Trophoblast cell (in vitro differentiated cells and primary cell): ENCODE results near the gene TTC23L. TPM values are rescaled to one million over a fixed set of nuclear protein-coding genes. Genes with fewer than 3 reads are reported as not detected.
A peak's percentile ranks its signal among the peaks of the same experiment; 100 is the strongest.

Source experiments
- DNase-seq, 2 donors: peaks; one replicate each; pipeline ENCODE4 v3.0.0-alpha.2; 2016
- H2AFZ ChIP-seq: 2 replicates; pipeline ENCODE4 v1.6.1; 2013; ENCODE audit warnings: low read length, moderate library complexity, mild to moderate bottlenecking; ENCODE audit not compliant: insufficient read depth, poor library complexity
- H2AK5ac ChIP-seq: 2 replicates; pipeline ENCODE4 v1.6.1; 2013; ENCODE audit warnings: mild to moderate bottlenecking, low read length
- H2BK120ac ChIP-seq: 2 replicates; pipeline ENCODE4 v1.6.1; 2013; ENCODE audit warnings: low read length, mild to moderate bottlenecking, moderate library complexity; ENCODE audit not compliant: insufficient read depth, poor library complexity
- H2BK12ac ChIP-seq: 2 replicates; pipeline ENCODE4 v1.6.1; 2013; ENCODE audit warnings: mild to moderate bottlenecking, low read length, moderate library complexity
- H2BK5ac ChIP-seq: 2 replicates; pipeline ENCODE4 v1.6.1; 2013; ENCODE audit warnings: low read length, low read depth, moderate library complexity, mild to moderate bottlenecking; ENCODE audit not compliant: poor library complexity
- H3K14ac ChIP-seq: 2 replicates; pipeline ENCODE4 v1.6.1; 2013; ENCODE audit warnings: mild to moderate bottlenecking, low read length
- H3K18ac ChIP-seq: 2 replicates; pipeline ENCODE4 v1.6.1; 2013; ENCODE audit warnings: mild to moderate bottlenecking, low read length
- H3K23ac ChIP-seq: 2 replicates; pipeline ENCODE4 v1.6.1; 2013; ENCODE audit warnings: low read length
- H3K27ac ChIP-seq: 2 replicates; pipeline ENCODE4 v1.5.1; 2013; ENCODE audit warnings: low read depth, mild to moderate bottlenecking, inconsistent platforms, low read length, moderate library complexity
- H3K27me3 ChIP-seq: 2 replicates; pipeline ENCODE4 v1.6.1; 2013; ENCODE audit warnings: inconsistent platforms, mild to moderate bottlenecking, low read length, moderate library complexity; ENCODE audit not compliant: insufficient read depth
- H3K36me3 ChIP-seq, 2 experiments: 1 replicate in 1 of 2; 2 replicates in 1 of 2; pipeline ENCODE4 v1.6.1; 2013; ENCODE audit warnings: low read length in 2 of 2, mild to moderate bottlenecking in 2 of 2, moderate library complexity in 1 of 2; ENCODE audit not compliant: insufficient read depth in 2 of 2, control insufficient read depth in 1 of 2
- H3K4ac ChIP-seq: 2 replicates; pipeline ENCODE4 v1.6.1; 2013; ENCODE audit warnings: low read depth, mild to moderate bottlenecking, low read length, moderate library complexity
- H3K4me1 ChIP-seq, 2 experiments: 1 replicate in 1 of 2; 2 replicates in 1 of 2; pipeline ENCODE4 v1.6.1; 2013; ENCODE audit warnings: low read length in 2 of 2, mild to moderate bottlenecking in 2 of 2, moderate library complexity in 1 of 2; ENCODE audit not compliant: insufficient read depth in 2 of 2, control insufficient read depth in 1 of 2
- H3K4me2 ChIP-seq: 2 replicates; pipeline ENCODE4 v1.6.1; 2013; ENCODE audit warnings: inconsistent platforms, mild to moderate bottlenecking, low read length, moderate library complexity
- H3K4me3 ChIP-seq: 2 replicates; pipeline ENCODE4 v1.5.1; 2013; ENCODE audit warnings: mild to moderate bottlenecking, low read depth, low read length, inconsistent platforms
- H3K79me1 ChIP-seq: one replicate; pipeline ENCODE4 v1.6.1; 2013; ENCODE audit warnings: low read length
- H3K79me2 ChIP-seq: 2 replicates; pipeline ENCODE4 v1.6.1; 2013; ENCODE audit warnings: low read length, mild to moderate bottlenecking; ENCODE audit not compliant: control insufficient read depth, insufficient read depth, poor library complexity
- H3K9ac ChIP-seq: 2 replicates; pipeline ENCODE4 v1.6.1; 2013; ENCODE audit warnings: mild to moderate bottlenecking, low read length
- H3K9me3 ChIP-seq: 2 replicates; pipeline ENCODE4 v1.6.1; 2013; ENCODE audit warnings: low read depth, mild to moderate bottlenecking, control low read depth, inconsistent platforms, low read length; ENCODE audit not compliant: insufficient read depth
- H4K12ac ChIP-seq: 2 replicates; pipeline ENCODE4 v1.6.1; 2013; ENCODE audit warnings: low read depth, mild to moderate bottlenecking, low read length, moderate library complexity
- H4K8ac ChIP-seq: 2 replicates; pipeline ENCODE4 v1.6.1; 2013; ENCODE audit warnings: low read depth, mild to moderate bottlenecking, low read length, moderate library complexity
- H4K91ac ChIP-seq: one replicate; pipeline ENCODE4 v1.6.1; 2013; ENCODE audit warnings: low read depth, mild to moderate bottlenecking, low read length, moderate library complexity
- WGBS: extraction: QIAGEN DNeasy Blood & Tissue Kit; methylation state at CpG from one replicate; pipeline ENCODE4 v1.1.7; 2013; ENCODE audit warnings: missing lambda C conversion rate; ENCODE audit not compliant: insufficient read length, insufficient coverage; ENCODE audit errors: extremely low coverage; 5-methylcytosine and 5-hydroxymethylcytosine counted together
- polyA plus RNA-seq: library from polyadenylated mRNA; stranded (reverse); fragments of 200-250 nt; gene quantifications from 2 replicates; pipeline ENCODE4 v1.2.3, GENCODE V29; 2013

The TTC23L gene
- polyA plus RNA-seq: 0.39 and 0.51 TPM in 2 replicates

- no peak within 1 kb of the TSS for H2AK5ac ChIP-seq
- no peak within 1 kb of the TSS for H2BK12ac ChIP-seq
- H3K4me2 ChIP-seq: peak within 1 kb of the TSS; percentile 81
- peaks cover 6% of the 10 kb centered on the region for H3K79me1 ChIP-seq
- H4K8ac ChIP-seq: peak within 1 kb of the TSS; percentile 24
- H3K14ac ChIP-seq: no peak within 1 kb of the TSS
- no peaks in the 10 kb centered on the region for H3K27me3 ChIP-seq
- no peak within 1 kb of the TSS for H3K4ac ChIP-seq
- peaks cover 1% of the 10 kb centered on the region for H3K79me2 ChIP-seq
- no CpG with 5 or more reads among the region's 73 CpGs for WGBS
- peak within 1 kb of the TSS; percentile 74 for H2AFZ ChIP-seq
- peak within 1 kb of the TSS; percentile 2 for H2BK120ac ChIP-seq
- H3K23ac ChIP-seq: no peak within 1 kb of the TSS
- H4K91ac ChIP-seq: peak within 1 kb of the TSS; percentile 53
- peaks cover 6% of the 10 kb centered on the region for H3K9me3 ChIP-seq
- no peak within 1 kb of the TSS for H3K18ac ChIP-seq
- DNase-seq: peak; percentile 97 to 99
- H3K36me3 ChIP-seq: peaks cover 0 to under 1% of the 10 kb centered on the region in 2 experiments
- H3K27ac ChIP-seq: peak within 1 kb of the TSS; percentile 65
- H3K4me1 ChIP-seq: peaks cover 0 to 2% of the 10 kb centered on the region in 2 experiments
- peak within 1 kb of the TSS; percentile 10 for H2BK5ac ChIP-seq
- H3K4me3 ChIP-seq: peak within 1 kb of the TSS; percentile 96
- peak within 1 kb of the TSS; percentile 88 for H3K9ac ChIP-seq
- H4K12ac ChIP-seq: peak within 1 kb of the TSS; percentile 46
These were observed at the start of gene TTC23L for GRCh38 chr5:34838785-34839714. Gene TTC23L (plus strand): TSS chr5:34839164. CDS start chr5:34840672, 1,508 bp downstream.

DNA sequence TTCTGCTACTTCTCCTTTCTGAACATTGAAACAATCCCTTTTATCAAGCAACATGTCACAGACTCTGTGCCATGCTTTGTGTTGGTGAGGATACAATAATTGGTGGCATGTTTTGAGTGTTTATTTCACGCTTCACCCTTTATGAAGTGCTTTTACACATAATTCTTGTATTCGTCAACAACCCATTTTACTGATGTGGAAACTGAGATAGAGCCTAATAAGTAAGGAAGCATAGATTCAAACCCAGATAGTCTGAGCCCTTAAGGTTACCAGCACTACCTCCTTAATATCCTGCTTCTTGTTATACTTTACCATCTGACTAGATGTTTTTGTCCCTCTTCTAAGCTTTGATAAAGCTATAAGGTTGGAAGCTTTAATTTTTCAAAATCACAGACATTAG lies 49.3 kb upstream of the TTC23L start:
- Histone ChIP-seq H2BK120ac (no peak overlapping the region), H3K27me3 (no peaks in the 10 kb centered on the region), H2AK5ac (no peak overlapping the region), H3K79me1 (no peaks in the 10 kb centered on the region), H3K9me3 (peaks cover 6% of the 10 kb centered on the region), H3K4ac (no peak overlapping the region), H3K14ac (no peak overlapping the region), H3K4me3 (no peak overlapping the region), H3K27ac (no peak overlapping the region), H2BK12ac (no peak overlapping the region), H3K4me1 (peaks cover 3 to 6% of the 10 kb centered on the region in 2 experiments), H2BK5ac (no peak overlapping the region), H4K91ac (no peak overlapping the region), H3K79me2 (peaks cover 2% of the 10 kb centered on the region), H3K36me3 (peaks cover 5 to 15% of the 10 kb centered on the region in 2 experiments), H3K18ac (no peak overlapping the region), H3K9ac (no peak overlapping the region), H4K12ac (no peak overlapping the region), H2AFZ (no peak overlapping the region), H3K23ac (no peak overlapping the region), H4K8ac (no peak overlapping the region), H3K4me2 (no peak overlapping the region)
- no CpG with 5 or more reads among the region's 2 CpGs for WGBS
- DNase-seq: no peak

DNA sequence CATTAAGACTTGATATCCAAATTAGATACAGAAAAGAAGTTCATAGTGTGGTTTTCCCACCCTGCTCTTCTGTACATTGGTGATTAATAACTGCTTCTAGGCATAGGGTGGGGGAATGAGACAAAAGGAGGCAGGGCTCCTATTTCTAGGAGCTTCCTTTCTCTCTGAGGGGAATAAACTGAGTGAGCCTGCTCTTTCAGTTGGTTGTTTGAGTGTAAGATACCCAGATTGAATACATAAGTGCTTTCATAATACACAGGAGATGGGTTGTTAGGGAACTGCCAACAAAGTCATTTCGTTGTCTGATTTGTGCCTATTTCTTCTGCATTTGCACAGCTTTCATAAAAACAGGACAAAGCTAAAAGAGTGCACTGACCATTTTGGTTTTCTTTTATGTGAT lies 48.9 kb upstream of the TTC23L start:
- Histone ChIP-seq H3K27ac (no peak overlapping the region), H3K4me2 (no peak overlapping the region), H3K79me2 (peaks cover 2% of the 10 kb centered on the region), H2BK5ac (no peak overlapping the region), H3K4me3 (no peak overlapping the region), H2AK5ac (no peak overlapping the region), H2BK12ac (no peak overlapping the region), H3K23ac (no peak overlapping the region), H4K91ac (no peak overlapping the region), H3K14ac (no peak overlapping the region), H2BK120ac (no peak overlapping the region), H3K79me1 (no peaks in the 10 kb centered on the region), H4K8ac (no peak overlapping the region), H3K9me3 (peaks cover 6% of the 10 kb centered on the region), H3K27me3 (no peaks in the 10 kb centered on the region), H3K36me3 (peaks cover 8 to 15% of the 10 kb centered on the region in 2 experiments), H3K18ac (no peak overlapping the region), H4K12ac (no peak overlapping the region), H3K9ac (no peak overlapping the region), H3K4me1 (peaks cover 3 to 6% of the 10 kb centered on the region in 2 experiments), H3K4ac (no peak overlapping the region), H2AFZ (no peak overlapping the region)
- DNase-seq: no peak
- no CpG with 5 or more reads among the region's 1 CpG for WGBS

- Histone ChIP-seq H4K8ac (no peak overlapping the region), H3K9me3 (peaks cover 3% of the 10 kb centered on the region), H4K12ac (peak overlapping the region; percentile 0), H2BK120ac (no peak overlapping the region), H3K4me1 (peaks cover 3 to 6% of the 10 kb centered on the region in 2 experiments), H3K18ac (peak overlapping the region; percentile 19), H3K23ac (no peak overlapping the region), H3K4me2 (no peak overlapping the region), H3K4me3 (no peak overlapping the region), H3K79me1 (no peaks in the 10 kb centered on the region), H3K9ac (no peak overlapping the region), H3K27ac (peak overlapping the region; percentile 32), H3K14ac (peak overlapping the region; percentile 11), H2BK5ac (no peak overlapping the region), H3K36me3 (peaks cover 11 to 13% of the 10 kb centered on the region in 2 experiments), H3K4ac (no peak overlapping the region), H2AFZ (no peak overlapping the region), H2BK12ac (no peak overlapping the region), H2AK5ac (no peak overlapping the region), H3K79me2 (peaks cover 2% of the 10 kb centered on the region), H4K91ac (no peak overlapping the region), H3K27me3 (no peaks in the 10 kb centered on the region)
- DNase-seq: peak; percentile 66 to 71
- no CpG with 5 or more reads among the region's 5 CpGs for WGBS
These were observed 47.2 kb upstream of the TTC23L start for GRCh38 chr5:34791761-34792244.
